Left ventricle myocardium inferior (tissue), 1 donor: ENCODE data around the gene EMILIN2. TPM values are rescaled to one million over a fixed set of nuclear protein-coding genes. Genes with fewer than 3 reads are reported as not detected.

ENCODE experiments used
- DNase-seq: peaks from one replicate; pipeline ENCODE4 v3.0.0-alpha.2; 2020
- H3K27ac ChIP-seq: fragments of 200-600 bp; replicated peaks from 2 replicates; pipeline ENCODE4 v1.8.0; 2021
- H3K27me3 ChIP-seq: fragments of 200-600 bp; 2 replicates; pipeline ENCODE4 v1.8.0; 2021; ENCODE audit warnings: low read depth
- H3K36me3 ChIP-seq: fragments of 200-600 bp; 2 replicates; pipeline ENCODE4 v1.8.0; 2021
- H3K4me1 ChIP-seq: fragments of 200-600 bp; 2 replicates; pipeline ENCODE4 v1.8.0; 2021
- H3K4me3 ChIP-seq: fragments of 200-600 bp; 2 replicates; pipeline ENCODE4 v1.8.0; 2021; ENCODE audit warnings: mild to moderate bottlenecking, moderate library complexity
- H3K9me3 ChIP-seq: fragments of 200-600 bp; replicated peaks from 2 replicates; pipeline ENCODE4 v1.8.0; 2021
- intact Hi-C: fragments of 100-400 bp; cut with micrococcal nuclease; formaldehyde crosslinking; loops from one replicate; pipeline ENCODE4 v1.11.0; 2022
- total RNA-seq: library from RNA; stranded (reverse); fragmentation: NEBNext Ultra II Directional; extraction: Animal tissue kit (Norgen Biotek cat#: 25700); gene quantifications from one replicate; pipeline ENCODE4 v1.2.1, GENCODE V29; 2021
- TF ChIP-seq, protein P1 (sequence below): fragments of 200-600 bp; IDR thresholded peaks from 2 replicates; pipeline ENCODE4 v1.8.0; 2021; ENCODE audit warnings: antibody characterized with exemption, mild to moderate bottlenecking, borderline replicate concordance
- donor health status: DM: no; HTN: yes; CAD: no; lungs with severe emphysema.

EMILIN2 gene
- total RNA-seq, 1 donor from 2014 or later, result 12.4 TPM

DNA sequence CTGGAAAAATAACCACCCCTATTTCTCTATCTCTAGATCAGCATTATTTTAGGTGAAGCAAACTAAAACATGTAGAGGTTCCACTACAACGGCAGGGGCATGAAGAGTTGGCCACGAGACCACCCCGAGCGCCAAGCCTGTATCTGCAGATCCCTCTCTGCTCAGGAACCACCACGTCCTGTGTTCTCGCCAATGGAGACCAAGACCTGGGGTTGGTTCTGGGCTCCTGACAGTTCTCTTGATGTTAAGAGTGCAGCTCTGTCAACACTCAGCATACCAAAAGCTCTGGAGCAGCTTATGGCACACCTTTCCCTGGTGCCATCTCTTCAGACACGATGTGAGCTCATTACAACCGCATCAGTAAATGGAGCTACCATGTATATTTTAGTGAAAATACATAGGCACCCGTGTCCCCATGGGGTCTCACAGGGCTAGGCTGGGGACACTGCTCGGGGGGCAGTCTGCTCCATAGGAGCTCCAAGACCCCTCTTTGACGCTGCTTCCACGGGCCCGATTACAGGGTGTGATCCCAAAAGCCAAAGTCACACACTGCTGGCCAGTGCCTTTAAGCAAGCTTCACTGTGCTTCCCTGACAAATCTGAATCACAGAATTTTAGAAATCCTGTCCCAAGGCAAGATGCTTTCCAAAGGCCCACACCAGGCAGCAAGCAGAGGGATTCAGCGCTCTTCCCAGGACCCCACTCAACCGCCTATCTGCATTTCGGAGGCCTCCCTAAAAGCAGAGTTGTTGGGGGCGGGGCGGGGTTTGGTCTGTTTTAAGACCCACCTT is 72.2 kb downstream of the EMILIN2 start:
- H3K4me3 ChIP-seq, result no peak overlapping the region
- TF ChIP-seq, protein P1, sequence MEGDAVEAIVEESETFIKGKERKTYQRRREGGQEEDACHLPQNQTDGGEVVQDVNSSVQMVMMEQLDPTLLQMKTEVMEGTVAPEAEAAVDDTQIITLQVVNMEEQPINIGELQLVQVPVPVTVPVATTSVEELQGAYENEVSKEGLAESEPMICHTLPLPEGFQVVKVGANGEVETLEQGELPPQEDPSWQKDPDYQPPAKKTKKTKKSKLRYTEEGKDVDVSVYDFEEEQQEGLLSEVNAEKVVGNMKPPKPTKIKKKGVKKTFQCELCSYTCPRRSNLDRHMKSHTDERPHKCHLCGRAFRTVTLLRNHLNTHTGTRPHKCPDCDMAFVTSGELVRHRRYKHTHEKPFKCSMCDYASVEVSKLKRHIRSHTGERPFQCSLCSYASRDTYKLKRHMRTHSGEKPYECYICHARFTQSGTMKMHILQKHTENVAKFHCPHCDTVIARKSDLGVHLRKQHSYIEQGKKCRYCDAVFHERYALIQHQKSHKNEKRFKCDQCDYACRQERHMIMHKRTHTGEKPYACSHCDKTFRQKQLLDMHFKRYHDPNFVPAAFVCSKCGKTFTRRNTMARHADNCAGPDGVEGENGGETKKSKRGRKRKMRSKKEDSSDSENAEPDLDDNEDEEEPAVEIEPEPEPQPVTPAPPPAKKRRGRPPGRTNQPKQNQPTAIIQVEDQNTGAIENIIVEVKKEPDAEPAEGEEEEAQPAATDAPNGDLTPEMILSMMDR, result no peak
- intact Hi-C loops, result loop anchor here (10.0 kb wide), 1 partner anchor 526 kb away; no protein-coding TSS in a partner anchor
- DNase-seq, result no peak
- H3K27ac ChIP-seq, result no peak overlapping the region
- H3K4me1 ChIP-seq, result peaks cover 16% of the 10 kb centered on the region
- no peaks in the 10 kb centered on the region for H3K9me3 ChIP-seq
- peaks cover 80% of the 10 kb centered on the region for H3K36me3 ChIP-seq
- H3K27me3 ChIP-seq, result no peaks in the 10 kb centered on the region

DNA sequence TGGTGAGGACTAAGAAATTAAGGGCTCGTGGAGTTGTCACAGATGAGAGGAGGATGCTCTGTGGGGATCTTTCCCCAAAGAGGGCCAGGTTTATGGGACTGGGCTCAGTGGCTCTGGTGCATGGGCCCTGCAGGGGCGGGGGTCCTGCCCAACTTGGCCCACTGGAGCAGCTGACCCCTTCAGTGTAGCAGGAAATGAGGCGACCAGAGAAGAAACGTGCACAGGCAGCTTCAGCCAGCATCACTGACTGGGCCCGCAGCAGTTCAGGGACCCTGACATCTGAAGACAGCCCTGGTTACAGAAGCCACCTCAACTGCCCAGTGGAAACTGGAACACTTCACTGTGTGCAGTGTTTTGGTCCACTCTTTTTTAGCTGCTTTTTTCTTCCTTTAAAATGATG is 72.8 kb downstream of the EMILIN2 start:
- no peaks in the 10 kb centered on the region for H3K9me3 ChIP-seq
- H3K4me1 ChIP-seq, result peaks cover 13% of the 10 kb centered on the region
- TF ChIP-seq, protein P1, result no peak
- no peak overlapping the region for H3K27ac ChIP-seq
- no peak for DNase-seq
- no peak overlapping the region for H3K4me3 ChIP-seq
- H3K27me3 ChIP-seq, result no peaks in the 10 kb centered on the region
- H3K36me3 ChIP-seq, result peaks cover 80% of the 10 kb centered on the region
- intact Hi-C loops, result loop anchor here (10.0 kb wide), 1 partner anchor 525 kb away; no protein-coding TSS in a partner anchor

DNA sequence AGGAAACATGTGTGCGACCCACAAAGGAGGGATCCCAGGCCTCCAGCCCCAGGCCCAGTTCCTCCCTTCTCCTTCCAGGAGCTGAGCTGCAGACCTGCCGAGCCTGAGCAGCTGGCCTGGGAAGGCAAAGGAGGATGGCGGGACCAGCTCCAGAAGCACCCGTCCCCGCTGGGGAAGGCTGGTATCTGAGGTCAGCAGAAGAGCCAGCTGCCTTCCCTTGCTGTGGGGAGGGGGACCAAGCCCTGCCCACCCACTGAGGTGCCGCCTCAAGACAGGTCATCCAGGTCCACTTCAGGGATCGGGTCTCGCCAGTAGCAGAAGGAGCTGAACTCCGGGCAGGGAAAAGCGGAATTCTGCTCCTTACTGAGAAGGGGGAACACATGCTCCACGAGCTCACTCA is 73.2 kb downstream of the EMILIN2 start:
- no peak for DNase-seq
- intact Hi-C loops, result no loop called here
- TF ChIP-seq, protein P1, result no peak
- no peak overlapping the region for H3K27ac ChIP-seq
- no peak overlapping the region for H3K4me3 ChIP-seq
- peaks cover 80% of the 10 kb centered on the region for H3K36me3 ChIP-seq
- peaks cover 9% of the 10 kb centered on the region for H3K4me1 ChIP-seq
- no peaks in the 10 kb centered on the region for H3K9me3 ChIP-seq
- H3K27me3 ChIP-seq, result no peaks in the 10 kb centered on the region

DNA sequence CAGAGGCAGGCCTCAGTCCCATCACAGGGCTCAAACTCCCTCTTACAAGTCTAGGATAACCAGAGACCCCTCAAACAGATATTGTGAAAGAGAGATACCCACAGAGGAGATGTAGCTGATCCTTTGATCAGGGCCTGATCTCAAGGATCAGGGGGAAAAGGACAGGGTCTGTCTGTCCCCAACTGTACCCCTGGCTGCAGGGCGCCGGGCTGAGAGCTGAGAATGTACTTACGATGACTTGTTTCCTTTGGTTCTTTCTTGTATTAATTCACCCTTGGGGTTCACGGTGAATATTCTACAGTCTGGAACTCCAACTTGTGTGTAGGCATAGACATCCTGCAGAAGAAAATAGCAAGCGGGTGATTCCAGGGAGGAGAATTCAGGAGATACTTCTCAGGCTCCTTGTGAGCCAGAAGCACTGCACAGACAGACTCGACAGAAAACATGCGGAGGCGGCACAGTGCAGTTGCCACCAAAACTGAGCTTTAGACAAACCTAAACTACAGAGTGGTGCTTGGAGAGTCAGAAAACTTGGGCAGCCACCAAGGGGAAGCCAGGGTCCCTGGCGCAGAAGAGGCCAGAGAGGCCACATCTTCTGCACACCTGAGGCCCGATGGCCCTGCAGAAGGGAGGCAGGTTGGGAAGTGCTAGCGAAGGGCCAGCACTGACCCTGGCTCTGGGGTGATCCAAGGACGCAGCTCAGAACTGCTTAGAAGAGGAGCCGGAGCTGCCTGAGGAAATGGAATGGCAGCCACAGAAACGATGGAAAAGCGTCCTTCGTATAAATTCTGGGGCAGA is 73.9 kb downstream of the EMILIN2 start:
- intact Hi-C loops, result no loop called here
- Histone ChIP-seq H3K4me3 (no peak overlapping the region), H3K36me3 (peaks cover 83% of the 10 kb centered on the region), H3K9me3 (no peaks in the 10 kb centered on the region), H3K27me3 (no peaks in the 10 kb centered on the region), H3K4me1 (peaks cover 7% of the 10 kb centered on the region), H3K27ac (no peak overlapping the region)
- TF ChIP-seq, protein P1, result no peak
- DNase-seq, result no peak

DNA sequence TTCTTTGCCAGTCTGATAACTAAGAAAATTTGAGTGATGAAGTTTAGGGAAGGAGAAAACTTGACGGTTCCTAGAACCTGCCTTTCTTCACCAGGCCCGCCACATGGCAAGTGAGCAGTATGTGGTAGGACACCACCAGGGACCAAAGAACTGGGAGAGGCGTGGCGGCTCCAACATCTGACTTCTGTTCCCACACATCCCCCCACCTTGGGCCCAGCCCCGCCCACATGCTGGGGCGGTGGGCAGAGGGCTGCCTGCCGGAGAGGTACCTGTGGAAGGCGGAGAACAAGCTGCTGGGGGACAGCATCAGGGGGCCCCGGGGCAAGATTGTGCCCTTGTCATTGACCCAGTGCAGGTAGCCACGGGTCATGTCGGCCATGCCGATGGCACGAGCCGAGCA is 75.0 kb downstream of the EMILIN2 start:
- no peaks in the 10 kb centered on the region for H3K9me3 ChIP-seq
- H3K27ac ChIP-seq, result no peak overlapping the region
- intact Hi-C loops, result no loop called here
- no peak for DNase-seq
- H3K36me3 ChIP-seq, result peaks cover 94% of the 10 kb centered on the region
- TF ChIP-seq, protein P1, result no peak
- no peaks in the 10 kb centered on the region for H3K27me3 ChIP-seq
- peaks cover 8% of the 10 kb centered on the region for H3K4me1 ChIP-seq
- H3K4me3 ChIP-seq, result no peak overlapping the region
